Caco-2 (cell line): ENCODE results near the gene AATK. TPM values are rescaled to one million over a fixed set of nuclear protein-coding genes. Genes with fewer than 3 reads are reported as not detected.

ENCODE experiments used
- BruUV-seq: library from RNA; stranded (reverse); fragments of 400-500 nt; replicated peaks from 2 replicates; lab custom pipeline; 2021; lab: Mats Ljungman, UMichigan
- CTCF ChIA-PET: fragments of 300-600 bp; sonication (Branson Sonifier 250); formaldehyde crosslinking; loops from one replicate; lab custom pipeline; 2022; ENCODE audit warnings: antibody characterized with exemption; lab: Charles Lee
- POLR2A ChIA-PET: fragments of 300-600 bp; sonication (Branson Sonifier 250); formaldehyde crosslinking; loops from one replicate; lab custom pipeline; 2022; ENCODE audit warnings: antibody characterized with exemption; lab: Charles Lee
- DNase-seq, 2 experiments: peaks; one replicate each; pipeline versions ENCODE4 v3.0.0 to v3.0.0-alpha.2; 2020 to 2022
- H3K27me3 ChIP-seq: replicated peaks from 2 replicates; pipeline ENCODE4 v1.6.0; 2011; ENCODE audit warnings: low read length; ENCODE audit not compliant: control insufficient read depth, insufficient read depth
- H3K36me3 ChIP-seq: 2 replicates; pipeline ENCODE4 v1.5.1; 2011; ENCODE audit warnings: low read length; ENCODE audit not compliant: control insufficient read depth, insufficient read depth
- H3K4me1 ChIP-seq: fragments of 250-450 bp; sonication (Bioruptor Pico); 2 replicates; pipeline ENCODE4 v1.5.1; 2020; ENCODE audit warnings: mild to moderate bottlenecking
- H3K4me3 ChIP-seq: 2 replicates; pipeline ENCODE4 v1.5.1; 2011; ENCODE audit warnings: low read depth, mild to moderate bottlenecking, control low read depth, low read length
- H3K9me3 ChIP-seq: fragments of 250-450 bp; sonication (Bioruptor Pico); 2 replicates; pipeline ENCODE4 v1.5.1; 2020; ENCODE audit warnings: mild to moderate bottlenecking, moderate library complexity
- H3K27ac Mint-ChIP-seq: one replicate; pipeline ENCODE4 v1.8.0; 2022; ENCODE audit warnings: mixed read lengths; ENCODE audit not compliant: unreplicated experiment
- H3K27me3 Mint-ChIP-seq: one replicate; pipeline ENCODE4 v1.8.0; 2022; ENCODE audit warnings: mixed read lengths; ENCODE audit not compliant: insufficient read depth, unreplicated experiment
- H3K36me3 Mint-ChIP-seq: one replicate; pipeline ENCODE4 v1.8.0; 2022; ENCODE audit warnings: mild to moderate bottlenecking, mixed read lengths; ENCODE audit not compliant: insufficient read depth, unreplicated experiment
- H3K4me1 Mint-ChIP-seq: one replicate; pipeline ENCODE4 v1.8.0; 2022; ENCODE audit warnings: low read depth, mixed read lengths; ENCODE audit not compliant: unreplicated experiment
- H3K4me3 Mint-ChIP-seq: one replicate; pipeline ENCODE4 v1.8.0; 2022; ENCODE audit warnings: mild to moderate bottlenecking, moderate library complexity, mixed read lengths; ENCODE audit not compliant: unreplicated experiment
- H3K9me3 Mint-ChIP-seq: one replicate; pipeline ENCODE4 v1.8.0; 2022; ENCODE audit warnings: mixed read lengths; ENCODE audit not compliant: unreplicated experiment
- intact Hi-C: fragments of 100-400 bp; cut with micrococcal nuclease; formaldehyde crosslinking; loops from one replicate; pipeline ENCODE4 v1.10.0; 2022; ENCODE audit not compliant: unreplicated experiment
- total RNA-seq: library from RNA; stranded (reverse); gene quantifications from 2 replicates; pipeline ENCODE4 v1.2.3, GENCODE V29; 2022
- TF ChIP-seq, protein P1 (sequence below), 2 experiments: fragments of 200-600 bp in 1 of 2; IDR thresholded peaks; 1 replicate in 1 of 2; 2 replicates in 1 of 2; pipeline versions ENCODE4 v1.5.1 to v1.8.0; 2011 to 2022; ENCODE audit warnings: antibody characterized with exemption in 1 of 2, control low read depth in 1 of 2, inconsistent platforms in 1 of 2, low read depth in 1 of 2, low read length in 1 of 2, mild to moderate bottlenecking in 1 of 2, moderate library complexity in 1 of 2; ENCODE audit not compliant: insufficient read depth in 1 of 2, severe bottlenecking in 1 of 2, unreplicated experiment in 1 of 2

The AATK gene
- total RNA-seq, 1 experiment from 2014 or later: 26.6 TPM

DNA sequence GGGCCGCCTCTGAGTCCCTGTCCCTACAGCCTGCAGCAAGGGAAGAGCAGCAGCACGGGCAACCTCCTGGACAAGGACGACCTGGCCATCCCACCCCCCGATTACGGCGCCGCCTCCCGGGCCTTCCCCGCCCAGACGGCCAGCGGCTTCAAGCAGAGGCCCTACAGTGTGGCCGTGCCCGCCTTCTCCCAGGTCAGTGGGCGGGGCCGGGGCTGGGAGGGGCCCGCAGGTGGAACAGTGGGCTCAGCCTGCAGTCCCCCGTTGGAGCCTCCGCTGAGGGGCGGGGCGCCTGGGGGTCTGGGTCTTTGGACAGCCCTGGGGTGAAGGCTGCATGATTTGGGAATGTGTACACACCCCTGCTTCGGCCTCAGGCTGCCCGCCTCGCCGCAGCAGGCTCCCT lies 59.3 kb downstream of the AATK start:
- H3K4me1 ChIP-seq: no peaks in the 10 kb centered on the region
- H3K9me3 Mint-ChIP-seq: no peaks in the 10 kb centered on the region
- BruUV-seq: no TSS peak
- H3K4me3 ChIP-seq: no peak overlapping the region
- no peak overlapping the region for H3K4me3 Mint-ChIP-seq
- ChIA-PET CTCF (no interaction called here), POLR2A (no interaction called here)
- TF ChIP-seq, protein P1, sequence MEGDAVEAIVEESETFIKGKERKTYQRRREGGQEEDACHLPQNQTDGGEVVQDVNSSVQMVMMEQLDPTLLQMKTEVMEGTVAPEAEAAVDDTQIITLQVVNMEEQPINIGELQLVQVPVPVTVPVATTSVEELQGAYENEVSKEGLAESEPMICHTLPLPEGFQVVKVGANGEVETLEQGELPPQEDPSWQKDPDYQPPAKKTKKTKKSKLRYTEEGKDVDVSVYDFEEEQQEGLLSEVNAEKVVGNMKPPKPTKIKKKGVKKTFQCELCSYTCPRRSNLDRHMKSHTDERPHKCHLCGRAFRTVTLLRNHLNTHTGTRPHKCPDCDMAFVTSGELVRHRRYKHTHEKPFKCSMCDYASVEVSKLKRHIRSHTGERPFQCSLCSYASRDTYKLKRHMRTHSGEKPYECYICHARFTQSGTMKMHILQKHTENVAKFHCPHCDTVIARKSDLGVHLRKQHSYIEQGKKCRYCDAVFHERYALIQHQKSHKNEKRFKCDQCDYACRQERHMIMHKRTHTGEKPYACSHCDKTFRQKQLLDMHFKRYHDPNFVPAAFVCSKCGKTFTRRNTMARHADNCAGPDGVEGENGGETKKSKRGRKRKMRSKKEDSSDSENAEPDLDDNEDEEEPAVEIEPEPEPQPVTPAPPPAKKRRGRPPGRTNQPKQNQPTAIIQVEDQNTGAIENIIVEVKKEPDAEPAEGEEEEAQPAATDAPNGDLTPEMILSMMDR (IDR thresholded peaks at IDR 0.05; ENCODE audit: insufficient read depth in 1 of 2, low read depth in 1 of 2, low read length in 1 of 2, severe bottlenecking in 1 of 2, unreplicated experiment in 1 of 2): no peak
- H3K27ac Mint-ChIP-seq: no peak overlapping the region
- no peaks in the 10 kb centered on the region for H3K36me3 ChIP-seq
- no peaks in the 10 kb centered on the region for H3K9me3 ChIP-seq
- no peaks in the 10 kb centered on the region for H3K27me3 ChIP-seq
- intact Hi-C loops: no loop called here
- H3K4me1 Mint-ChIP-seq: no peaks in the 10 kb centered on the region
- DNase-seq: no peak
- H3K36me3 Mint-ChIP-seq: peaks cover 28% of the 10 kb centered on the region
- no peaks in the 10 kb centered on the region for H3K27me3 Mint-ChIP-seq

DNA sequence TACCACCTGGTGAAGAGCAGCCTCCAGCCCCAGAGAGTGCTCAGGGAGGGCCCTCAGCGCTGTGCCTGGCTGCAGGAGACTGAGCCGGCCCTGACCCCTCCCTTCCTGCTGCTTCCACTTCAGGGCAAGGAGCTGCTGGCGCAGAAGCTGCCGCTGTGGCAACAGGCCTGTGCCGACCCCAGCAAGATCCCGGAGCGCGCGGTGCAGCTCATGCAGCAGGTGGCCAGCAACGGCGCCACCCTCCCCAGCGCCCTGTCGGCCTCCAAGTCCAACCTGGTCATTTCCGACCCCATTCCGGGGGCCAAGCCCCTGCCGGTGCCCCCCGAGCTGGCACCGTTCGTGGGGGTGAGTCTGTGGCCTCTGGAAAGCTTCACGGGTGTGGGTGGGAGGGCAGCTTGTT lies 62.6 kb downstream of the AATK start:
- no peaks in the 10 kb centered on the region for H3K4me1 ChIP-seq
- no peak overlapping the region for H3K27ac Mint-ChIP-seq
- H3K4me3 ChIP-seq: no peak overlapping the region
- H3K36me3 Mint-ChIP-seq: peaks cover 29% of the 10 kb centered on the region
- no peak overlapping the region for H3K4me3 Mint-ChIP-seq
- intact Hi-C loops: loop anchor here (5.0 kb wide), 1 partner anchor 81 kb away; no protein-coding TSS in a partner anchor
- POLR2A ChIA-PET: no interaction called here
- H3K9me3 ChIP-seq: no peaks in the 10 kb centered on the region
- H3K27me3 Mint-ChIP-seq: no peaks in the 10 kb centered on the region
- no peaks in the 10 kb centered on the region for H3K9me3 Mint-ChIP-seq
- TF ChIP-seq, protein P1 (IDR thresholded peaks at IDR 0.05; ENCODE audit: insufficient read depth in 1 of 2, low read depth in 1 of 2, low read length in 1 of 2, severe bottlenecking in 1 of 2, unreplicated experiment in 1 of 2): no peak
- H3K4me1 Mint-ChIP-seq: no peaks in the 10 kb centered on the region
- CTCF ChIA-PET: interaction anchor here (1.0 kb wide), 1 partner anchor 80 kb away, joined by 3 read pairs; no protein-coding TSS in a partner anchor
- no peaks in the 10 kb centered on the region for H3K27me3 ChIP-seq
- no TSS peak for BruUV-seq
- no peak for DNase-seq
- H3K36me3 ChIP-seq: 0 out of 2 replicates have a peak, but pooled peaks cover 1% of the 10 kb centered on the region

DNA sequence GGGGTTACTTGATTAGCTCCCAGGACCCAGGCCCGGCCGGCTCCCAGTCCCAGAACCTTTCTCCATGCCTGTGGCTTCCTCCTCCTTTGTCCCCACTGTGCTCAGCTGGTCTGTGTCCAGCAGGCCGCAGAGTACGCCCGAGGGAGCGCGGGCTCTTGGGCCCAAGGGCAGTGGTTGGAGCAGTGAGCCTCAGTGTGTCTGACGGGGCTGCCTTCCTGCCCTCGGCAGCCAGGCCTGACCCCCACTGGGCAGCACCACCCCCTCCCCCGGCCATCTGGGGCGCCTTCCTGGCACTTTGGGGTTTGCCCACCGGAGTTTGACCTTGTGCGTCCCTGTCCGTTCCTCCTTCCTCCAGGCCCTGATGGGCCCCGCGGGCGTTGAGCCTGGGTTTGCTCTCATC lies 63.2 kb downstream of the AATK start:
- BruUV-seq: no TSS peak
- no peak for DNase-seq
- H3K36me3 ChIP-seq: 0 out of 2 replicates have a peak, but pooled peaks cover 1% of the 10 kb centered on the region
- Mint-ChIP-seq H3K27ac (no peak overlapping the region), H3K4me3 (no peak overlapping the region), H3K9me3 (no peaks in the 10 kb centered on the region), H3K36me3 (peaks cover 29% of the 10 kb centered on the region), H3K27me3 (no peaks in the 10 kb centered on the region), H3K4me1 (no peaks in the 10 kb centered on the region)
- no peaks in the 10 kb centered on the region for H3K4me1 ChIP-seq
- H3K27me3 ChIP-seq: no peaks in the 10 kb centered on the region
- CTCF ChIA-PET: interaction anchor here (0.9 kb wide), 1 partner anchor 15 kb away, joined by 3 read pairs; no protein-coding TSS in a partner anchor
- POLR2A ChIA-PET: no interaction called here
- intact Hi-C loops: loop anchor here (5.0 kb wide), 1 partner anchor 81 kb away; no protein-coding TSS in a partner anchor
- no peak overlapping the region for H3K4me3 ChIP-seq
- H3K9me3 ChIP-seq: no peaks in the 10 kb centered on the region
- TF ChIP-seq, protein P1 (IDR thresholded peaks at IDR 0.05; ENCODE audit: insufficient read depth in 1 of 2, low read depth in 1 of 2, low read length in 1 of 2, severe bottlenecking in 1 of 2, unreplicated experiment in 1 of 2): no peak
